ENCODE measurements around the gene RNF220. TPM values are rescaled to one million over a fixed set of nuclear protein-coding genes. Genes with fewer than 3 reads are reported as not detected.

RNF220 gene
- total and polyA plus RNA-seq, 2 of the 4 experiments (the other 2 are of a cell fraction), result 71.8 to 77.1 TPM

- H3K18ac ChIP-seq (ENCODE audit: low read depth, low read length), result no peak overlapping the region
- no peak overlapping the region for H3K9ac ChIP-seq (ENCODE audit: low read depth, low read length)
- no peak overlapping the region for H3K14ac ChIP-seq (replicated peaks; ENCODE audit: low read depth, low read length)
- H3K79me1 ChIP-seq (ENCODE audit: low read depth in 1 of 2, low read length in 2 of 2), result no peaks in the 10 kb centered on the region
- dilution Hi-C loops (cut with HindIII; ENCODE audit: low sequenced_read_pairs, unreplicated experiment) (no loop called here), in situ Hi-C loops (cut with MboI; ENCODE audit: low sequenced_read_pairs) (no loop called here), intact Hi-C loops (cut with micrococcal nuclease) (no loop called here)
- DNase-seq, result no peak
- H4K91ac ChIP-seq (ENCODE audit: insufficient read depth, low read depth, low read length), result no peak overlapping the region
- H3K27me3 ChIP-seq (ENCODE audit: control insufficient read depth, insufficient read depth, low read length), result peaks cover 88% of the 10 kb centered on the region
- WGBS, 2 experiments (ENCODE audit: extremely low coverage in 2 of 2, insufficient read length in 1 of 2), result no CpG with 5 or more reads among the region's 4 CpGs
- no peak overlapping the region for H4K5ac ChIP-seq (ENCODE audit: low read depth, low read length)
- H4K20me1 ChIP-seq (ENCODE audit: insufficient read depth, low read length), result no peaks in the 10 kb centered on the region
- ATAC-seq (ENCODE audit: low read depth), result no peak
- no peak overlapping the region for H3K23ac ChIP-seq (ENCODE audit: low read depth, low read length)
- no peak overlapping the region for H2BK15ac ChIP-seq (ENCODE audit: low read depth, low read length)
- no peak overlapping the region for H2AK5ac ChIP-seq (ENCODE audit: low read depth, low read length)
- TF ChIP-seq FOS (IDR thresholded peaks at IDR 0.05; ENCODE audit: low read depth, low read length), result no peak
- no peak for TF ChIP-seq RAD21 (IDR thresholded peaks at IDR 0.05; ENCODE audit: low read length)
- no peak for TF ChIP-seq POLR2A (IDR thresholded peaks at IDR 0.05; ENCODE audit: low read depth, low read length)
- no peak overlapping the region for H3K4ac ChIP-seq (ENCODE audit: low read depth, low read length)
- H3K4me3 ChIP-seq (ENCODE audit: insufficient read depth, low read depth, low read length), result no peak overlapping the region
- no peak overlapping the region for H3K27ac ChIP-seq (ENCODE audit: insufficient read depth, low read length)
- no TSS peak for BruUV-seq (replicated peaks)
- H3K9me3 ChIP-seq (ENCODE audit: control insufficient read depth, insufficient read depth, low read length), result no peaks in the 10 kb centered on the region
- H3K4me2 ChIP-seq (ENCODE audit: low read depth, low read length), result no peak overlapping the region
- no peak overlapping the region for H2BK5ac ChIP-seq (ENCODE audit: low read depth, low read length, poor library complexity, severe bottlenecking)
- POLR2A ChIA-PET (ENCODE audit: unreplicated experiment), result no interaction called here
- no peaks in the 10 kb centered on the region for H3K36me3 ChIP-seq (ENCODE audit: control insufficient read depth, insufficient read depth, low read length)
- no peaks in the 10 kb centered on the region for H3K4me1 ChIP-seq (ENCODE audit: control insufficient read depth, insufficient read depth, low read length)
- no peak overlapping the region for H2AFZ ChIP-seq (replicated peaks; ENCODE audit: low read length, poor library complexity)
- H2BK120ac ChIP-seq (ENCODE audit: low read depth, low read length), result no peak overlapping the region
- H3K9me1 ChIP-seq (ENCODE audit: insufficient read depth, low read length), result peaks cover 2% of the 10 kb centered on the region; the same call in 1 of the 2 replicates
- no peak overlapping the region for H3K56ac ChIP-seq (ENCODE audit: extremely low read depth, insufficient read depth, low read length)
- CTCF ChIA-PET, result interaction anchor here (1.4 kb wide), 1 partner anchor 150 kb away, joined by 3 read pairs; no protein-coding TSS in a partner anchor
- H2AK9ac ChIP-seq (replicated peaks; ENCODE audit: low read depth, low read length, poor library complexity), result no peak overlapping the region
- no peak overlapping the region for H2BK20ac ChIP-seq (ENCODE audit: low read depth, low read length)
- H4K8ac ChIP-seq (ENCODE audit: low read depth in 2 of 2, low read length in 2 of 2), result no peak overlapping the region
Measured at GRCh38 chr1:44421446-44421884, 16.4 kb downstream of the RNF220 start.
